Measurements from ENCODE around the gene OR52D1.

DNA sequence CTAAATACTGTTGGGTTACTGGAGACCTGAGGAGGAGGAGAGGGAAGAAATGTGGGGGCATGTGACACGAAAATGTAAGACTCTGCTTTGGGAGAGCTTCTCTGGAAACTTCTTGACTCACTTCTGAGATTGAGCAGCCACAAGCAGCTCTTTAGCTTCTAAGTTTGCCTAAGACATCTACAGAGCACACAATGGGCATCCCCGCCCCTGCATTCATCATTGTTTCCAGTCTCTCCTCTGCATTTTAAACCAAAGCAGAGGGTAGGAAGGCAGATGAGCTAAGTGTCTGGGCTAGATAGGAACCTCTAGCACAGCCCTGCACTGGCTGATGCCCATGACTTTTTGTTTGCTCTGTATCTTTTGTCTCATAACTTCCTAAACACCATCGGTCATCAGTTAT is 2.1 kb upstream of the OR52D1 start:
- TF ChIP-seq, protein P1, sequence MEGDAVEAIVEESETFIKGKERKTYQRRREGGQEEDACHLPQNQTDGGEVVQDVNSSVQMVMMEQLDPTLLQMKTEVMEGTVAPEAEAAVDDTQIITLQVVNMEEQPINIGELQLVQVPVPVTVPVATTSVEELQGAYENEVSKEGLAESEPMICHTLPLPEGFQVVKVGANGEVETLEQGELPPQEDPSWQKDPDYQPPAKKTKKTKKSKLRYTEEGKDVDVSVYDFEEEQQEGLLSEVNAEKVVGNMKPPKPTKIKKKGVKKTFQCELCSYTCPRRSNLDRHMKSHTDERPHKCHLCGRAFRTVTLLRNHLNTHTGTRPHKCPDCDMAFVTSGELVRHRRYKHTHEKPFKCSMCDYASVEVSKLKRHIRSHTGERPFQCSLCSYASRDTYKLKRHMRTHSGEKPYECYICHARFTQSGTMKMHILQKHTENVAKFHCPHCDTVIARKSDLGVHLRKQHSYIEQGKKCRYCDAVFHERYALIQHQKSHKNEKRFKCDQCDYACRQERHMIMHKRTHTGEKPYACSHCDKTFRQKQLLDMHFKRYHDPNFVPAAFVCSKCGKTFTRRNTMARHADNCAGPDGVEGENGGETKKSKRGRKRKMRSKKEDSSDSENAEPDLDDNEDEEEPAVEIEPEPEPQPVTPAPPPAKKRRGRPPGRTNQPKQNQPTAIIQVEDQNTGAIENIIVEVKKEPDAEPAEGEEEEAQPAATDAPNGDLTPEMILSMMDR (IDR thresholded peaks at IDR 0.05; ENCODE audit: control extremely low read depth in 1 of 3, insufficient read depth in 1 of 3, low read depth in 1 of 3, low read length in 3 of 3) = no peak
- no peak for TF ChIP-seq POLR2A (IDR thresholded peaks at IDR 0.05; ENCODE audit: control extremely low read depth in 1 of 2, low read depth in 2 of 2, low read length in 2 of 2)
- TF ChIP-seq YY1 (IDR thresholded peaks at IDR 0.05; ENCODE audit: low read depth, low read length) = no peak
- no peak for TF ChIP-seq TAF1 (IDR thresholded peaks at IDR 0.05; ENCODE audit: low read depth, low read length)
- TF ChIP-seq EP300 (IDR thresholded peaks at IDR 0.05; ENCODE audit: borderline replicate concordance in 1 of 2, low read depth in 2 of 2, low read length in 2 of 2) = no peak
- TF ChIP-seq, protein P2, sequence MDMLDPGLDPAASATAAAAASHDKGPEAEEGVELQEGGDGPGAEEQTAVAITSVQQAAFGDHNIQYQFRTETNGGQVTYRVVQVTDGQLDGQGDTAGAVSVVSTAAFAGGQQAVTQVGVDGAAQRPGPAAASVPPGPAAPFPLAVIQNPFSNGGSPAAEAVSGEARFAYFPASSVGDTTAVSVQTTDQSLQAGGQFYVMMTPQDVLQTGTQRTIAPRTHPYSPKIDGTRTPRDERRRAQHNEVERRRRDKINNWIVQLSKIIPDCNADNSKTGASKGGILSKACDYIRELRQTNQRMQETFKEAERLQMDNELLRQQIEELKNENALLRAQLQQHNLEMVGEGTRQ (IDR thresholded peaks at IDR 0.05; ENCODE audit: low read length) = no peak
- TF ChIP-seq JUND (IDR thresholded peaks at IDR 0.05; ENCODE audit: low read length) = no peak
- TF ChIP-seq HDAC2 (IDR thresholded peaks at IDR 0.05; ENCODE audit: borderline replicate concordance in 1 of 2, low read depth in 2 of 2, low read length in 2 of 2) = no peak
- no peak for TF ChIP-seq POLR2AphosphoS5 (IDR thresholded peaks at IDR 0.05; ENCODE audit: low read depth, low read length)
- TF ChIP-seq GABPA (IDR thresholded peaks at IDR 0.05; ENCODE audit: borderline replicate concordance, insufficient read depth, low read length) = no peak
- no peak for TF ChIP-seq RAD21 (IDR thresholded peaks at IDR 0.05 in 1 of 2, conservative IDR thresholded peaks at IDR 0.05 in 1 of 2; ENCODE audit: low read depth in 2 of 2, low read length in 2 of 2)
- TF ChIP-seq, protein P3, sequence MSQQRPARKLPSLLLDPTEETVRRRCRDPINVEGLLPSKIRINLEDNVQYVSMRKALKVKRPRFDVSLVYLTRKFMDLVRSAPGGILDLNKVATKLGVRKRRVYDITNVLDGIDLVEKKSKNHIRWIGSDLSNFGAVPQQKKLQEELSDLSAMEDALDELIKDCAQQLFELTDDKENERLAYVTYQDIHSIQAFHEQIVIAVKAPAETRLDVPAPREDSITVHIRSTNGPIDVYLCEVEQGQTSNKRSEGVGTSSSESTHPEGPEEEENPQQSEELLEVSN (IDR thresholded peaks at IDR 0.05) = no peak
- no peak for TF ChIP-seq CHD1 (IDR thresholded peaks at IDR 0.05; ENCODE audit: low read depth, low read length)
- TF ChIP-seq, protein P4, sequence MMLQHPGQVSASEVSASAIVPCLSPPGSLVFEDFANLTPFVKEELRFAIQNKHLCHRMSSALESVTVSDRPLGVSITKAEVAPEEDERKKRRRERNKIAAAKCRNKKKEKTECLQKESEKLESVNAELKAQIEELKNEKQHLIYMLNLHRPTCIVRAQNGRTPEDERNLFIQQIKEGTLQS (IDR thresholded peaks at IDR 0.05; ENCODE audit: insufficient read depth, low read depth, low read length) = no peak
